Heart right ventricle (tissue), 16 donors: ENCODE measurements around the gene PACS2. TPM values are rescaled to one million over a fixed set of nuclear protein-coding genes. Genes with fewer than 3 reads are reported as not detected.

Experiments used
- ATAC-seq, 8 donors: fragments of 200-7000 bp; cut with Tn5 transposase; one replicate each; pipeline ENCODE4 v1.9.1; 2020; ENCODE audit warnings: mild to moderate bottlenecking in 8 of 8, moderate library complexity in 8 of 8, moderate number of reproducible peaks in 1 of 8
- DNase-seq, 2 donors: peaks; one replicate each; pipeline ENCODE4 v3.0.0-alpha.2; 2020
- H3K27ac ChIP-seq, 10 donors: fragments of 200-600 bp; sonication (generic) in 2 of 10; one replicate each; pipeline versions ENCODE4 v1.5.0 to v1.8.0; 2020 to 2022; ENCODE audit warnings: mild to moderate bottlenecking in 3 of 10
- H3K27me3 ChIP-seq, 7 donors: fragments of 200-600 bp; one replicate each; pipeline ENCODE4 v1.8.0; 2021 to 2022; ENCODE audit warnings: mild to moderate bottlenecking in 2 of 7
- H3K36me3 ChIP-seq, 9 donors: fragments of 200-600 bp; sonication (generic) in 1 of 9; one replicate each; pipeline versions ENCODE4 v1.5.0 to v1.8.0; 2020 to 2022; ENCODE audit warnings: mild to moderate bottlenecking in 2 of 9
- H3K4me1 ChIP-seq, 9 donors: fragments of 200-600 bp; sonication (generic) in 1 of 9; one replicate each; pipeline versions ENCODE4 v1.5.0 to v1.8.0; 2020 to 2022; ENCODE audit warnings: mild to moderate bottlenecking in 4 of 9
- H3K4me3 ChIP-seq, 10 donors: fragments of 200-600 bp; sonication (generic) in 2 of 10; one replicate each; pipeline versions ENCODE4 v1.5.0 to v1.8.0; 2020 to 2022; ENCODE audit warnings: mild to moderate bottlenecking in 7 of 10, moderate library complexity in 2 of 10
- H3K9me3 ChIP-seq, 11 donors: fragments of 200-600 bp in 10 of 11; sonication (generic) in 2 of 11; one replicate each; pipeline versions ENCODE4 v1.5.0 to v1.8.0; 2013 to 2022; ENCODE audit warnings: mild to moderate bottlenecking in 2 of 11, control low read depth in 1 of 11, moderate library complexity in 1 of 11
- CTCF ChIP-seq, 9 donors: fragments of 200-600 bp; sonication (generic) in 2 of 9; IDR thresholded peaks; one replicate each; pipeline versions ENCODE4 v1.5.0 to v1.8.0; 2021 to 2022; ENCODE audit warnings: antibody characterized with exemption in 9 of 9, mild to moderate bottlenecking in 5 of 9, moderate library complexity in 1 of 9
- WGBS, 2 donors: extraction: QIAGEN DNeasy Blood & Tissue Kit; methylation state at CpG; one replicate each; pipeline ENCODE4 v1.1.7; 2013; ENCODE audit warnings: inconsistent platforms in 1 of 2; 5-methylcytosine and 5-hydroxymethylcytosine counted together
- intact Hi-C, 10 donors: fragments of 100-400 bp; cut with DNase I; formaldehyde crosslinking; loops; one replicate each; pipeline versions ENCODE4 v1.11.1 to v1.14.2; 2022
- long read RNA-seq, 3 donors: library from polyadenylated mRNA; unstranded; transcript quantifications; one replicate each; pipeline ENCODE4 v2.0.0, GENCODE V29; 2020 to 2021
- polyA plus RNA-seq, 2 donors: library from polyadenylated mRNA; stranded (reverse); fragments of 200-250 nt; gene quantifications; one replicate each; pipeline ENCODE4 v1.2.3, GENCODE V29; 2013
- total RNA-seq, 10 donors: library from RNA; stranded (reverse); fragmentation: NEBNext Ultra II Directional in 3 of 10; extraction: Animal tissue kit (Norgen Biotek cat#: 25700) in 3 of 10; gene quantifications; one replicate each; pipeline versions ENCODE4 v1.2.1 to v1.2.4, GENCODE V29; 2021 to 2023
- donor health status: Arrhythmogenic right ventricular cardiomyopathy.
- donor health status: ischemic (EF 13 %, LVEDD 7.1; RV severe dilation, severe dysfunction).
- donor health status: healthy with polysubstance abuse.
- donor health status: DM: no; HTN: yes; CAD: no.
- donor health status: DM: no; HTN: no; CAD: no.
- donor health status: ischemic (EF 25% LVEDD 6.9; RV normal size, moderate dysfunction).
- donor health status: ischemic (EF 25% LVEDD 5.7; RV mildly dilated, moderate dysfunction).
- donor health status: healthy.
- donor health status: DM: yes; HTN: yes; CAD: no.
- donor health status: Ischemic cardiomyopathy.
- donor health status: ischemic (EF 35%, LVEDD 5.7; RV mildly dilated, moderate dysfunction).
- donor health status: nonischemic (EF 11% LVEDD 7.7; RV severe dilation, severe dysfunction).
- donor health status: DM: yes; HTN: yes; CAD: no.
- donor health status: PGD.
- donor health status: ischemic (EF 29% LVEDD 5.4; RV normal size, mild dysfunction).
- donor health status: nonischemic (EF 23%, LVEDD 6.1; RV moderate dilation, normal function).

The PACS2 gene
- total RNA-seq (10 to 100 TPM; 41.8 to 78.9 (median 54.6) TPM), polyA plus RNA-seq (100 to 1,000 TPM in 1 of 2 donors, 10 to 100 TPM in 1; 42.9 to 123 TPM)
- long read RNA-seq, donor 1, transcript PACS2-212 (9 exons, 1,876 nt) = minor isoform, 5 of 103 reads
- long read RNA-seq, donor 1, transcript PACS2-201 (24 exons, 3,708 nt) = major isoform, 29 of 103 reads
- long read RNA-seq, donor 1, partial matches to known transcripts = 46 of 103 reads
- long read RNA-seq, donor 1, other reads (novel, unspliced or antisense) = 21 of 103 reads
- long read RNA-seq, donor 2, transcript PACS2-201 (24 exons, 3,708 nt) = major isoform, 27 of 111 reads
- long read RNA-seq, donor 2, transcript PACS2-212 (9 exons, 1,876 nt) = minor isoform, 6 of 111 reads
- long read RNA-seq, donor 2, partial matches to known transcripts = 35 of 111 reads
- long read RNA-seq, donor 2, other reads (novel, unspliced or antisense) = 43 of 111 reads
- long read RNA-seq, donor 3, transcript PACS2-201 (24 exons, 3,708 nt) = major isoform, 39 of 133 reads
- long read RNA-seq, donor 3, partial matches to known transcripts = 57 of 133 reads
- long read RNA-seq, donor 3, other reads (novel, unspliced or antisense) = 37 of 133 reads

- H3K9me3 ChIP-seq = no peaks in the 10 kb centered on the region
- H3K27me3 ChIP-seq = no peaks in the 10 kb centered on the region
- H3K4me1 ChIP-seq = peaks cover 9 to 43% (median 35%) of the 10 kb centered on the region in 9 donors
- H3K4me3 ChIP-seq = peak within 1 kb of the TSS; percentile 60 to 99 (median 78)
- TF ChIP-seq CTCF (IDR thresholded peaks at IDR 0.05) = no peak
- ATAC-seq (peak; percentile 82 to 93 (median 88)), DNase-seq (peak; percentile 64 to 84)
- intact Hi-C loops = loop anchor here in 3 of 10 donors (2.0 to 5.0 kb wide), 2 partner anchors 14 to 38 kb away; partner anchors contain the start of gene BRF1 (in 2 of the 3)
- peak within 1 kb of the TSS; percentile 78 to 96 (median 94) for H3K27ac ChIP-seq
- no peaks in the 10 kb centered on the region for H3K36me3 ChIP-seq
- 0 to 1% methylated on average over 25 to 147 of the region's 163 CpGs for WGBS, 2 donors
Observed at GRCh38 chr14:105314287-105315200, at the start of gene PACS2. Gene PACS2 (plus strand): TSS chr14:105314748. CDS start chr14:105314919, 171 bp downstream.

DNA sequence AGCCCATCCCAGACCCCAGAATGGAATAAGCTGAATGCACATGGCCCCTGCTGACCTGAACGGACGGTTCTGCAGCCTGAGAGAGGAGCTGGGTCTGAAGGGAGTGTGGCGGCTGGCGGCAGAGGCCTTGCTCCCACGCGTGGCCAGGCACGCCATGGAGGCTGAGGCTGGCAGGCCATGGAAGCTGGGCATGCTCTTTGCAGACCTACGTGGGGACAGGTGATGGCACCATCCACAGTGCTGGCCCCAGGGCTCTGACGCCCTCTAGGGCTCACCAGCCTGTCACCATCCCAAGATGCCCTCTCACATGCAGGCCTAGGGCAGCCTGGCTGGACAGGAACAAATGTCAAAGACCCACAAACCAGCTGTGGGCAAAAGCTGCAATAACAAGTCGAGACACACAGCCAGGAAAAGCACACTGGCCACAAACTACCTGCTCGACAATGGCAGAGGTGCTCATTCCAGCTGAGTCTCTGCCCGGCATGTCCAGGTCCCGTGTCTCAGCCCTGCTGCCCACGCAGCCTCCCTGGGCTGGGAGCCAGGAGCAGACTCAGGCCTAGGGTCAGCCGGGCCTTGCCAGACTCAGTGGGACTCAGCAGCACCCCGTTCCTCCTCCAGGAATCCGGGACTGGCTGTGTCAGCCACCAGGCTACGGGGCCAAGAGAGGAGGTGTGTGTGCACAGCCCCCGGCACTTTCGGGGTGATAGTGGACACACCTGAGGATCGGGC is 46.6 kb upstream of the PACS2 start:
- Histone ChIP-seq H3K9me3 (no peaks in the 10 kb centered on the region), H3K4me1 (peaks cover 0 to 13% (median 0%) of the 10 kb centered on the region in 9 donors), H3K27ac (no peak overlapping the region), H3K36me3 (peaks cover 0 to 68% (median 4%) of the 10 kb centered on the region in 9 donors), H3K27me3 (no peaks in the 10 kb centered on the region), H3K4me3 (no peak overlapping the region)
- intact Hi-C loops = loop anchor here in 1 of 10 donors (10.0 kb wide), 2 partner anchors 53 to 87 kb away; no protein-coding TSS in a partner anchor
- WGBS, 2 donors = 86 to 87% methylated on average over 21 of the region's 21 CpGs
- peak in 4 of 9 donors; percentile 19 to 39 (median 30) for TF ChIP-seq CTCF (IDR thresholded peaks at IDR 0.05)
- peak in 7 of 8 donors; percentile 48 to 82 (median 69) for ATAC-seq
- no peak for DNase-seq

DNA sequence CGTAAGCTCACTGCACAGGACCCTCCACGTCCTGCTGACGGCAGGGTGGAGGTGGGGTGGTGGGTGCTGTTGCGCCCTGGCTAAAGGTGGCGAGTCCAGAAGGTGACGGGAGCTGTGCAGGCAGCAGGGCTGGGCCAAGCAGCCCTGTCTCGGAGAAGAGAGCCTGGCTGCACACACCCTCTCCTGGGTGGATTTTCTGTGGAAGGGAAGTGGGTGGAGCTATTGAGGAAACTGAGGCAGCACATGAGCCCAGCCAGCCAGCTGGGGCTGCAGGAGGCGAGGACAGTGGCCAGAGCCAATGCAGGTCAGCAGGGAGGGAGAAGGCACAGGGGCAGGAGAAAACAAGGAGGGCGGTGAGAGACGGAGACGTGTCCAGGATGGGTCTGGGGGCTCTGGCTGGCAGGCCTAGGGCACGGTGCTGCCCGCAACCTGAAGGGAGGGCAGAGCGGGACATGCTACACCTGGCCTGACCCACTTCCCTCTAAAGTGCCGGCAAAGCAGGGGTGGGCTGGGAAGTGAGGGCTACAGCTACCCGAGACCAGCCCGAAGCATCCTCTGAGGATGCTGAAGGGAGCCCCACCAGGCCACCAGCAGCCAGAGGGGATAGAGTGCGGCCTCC is 45.7 kb upstream of the PACS2 start:
- WGBS, 2 donors = 88 to 97% methylated on average over 18 of the region's 18 CpGs
- intact Hi-C loops = loop anchor here in 1 of 10 donors (10.0 kb wide), 2 partner anchors 54 to 86 kb away; no protein-coding TSS in a partner anchor
- DNase-seq (no peak), ATAC-seq (peak in 1 of 8 donors; percentile 35)
- H3K9me3 ChIP-seq = no peaks in the 10 kb centered on the region
- TF ChIP-seq CTCF (IDR thresholded peaks at IDR 0.05) = no peak
- H3K27ac ChIP-seq = no peak overlapping the region
- H3K27me3 ChIP-seq = no peaks in the 10 kb centered on the region
- H3K4me3 ChIP-seq = no peak overlapping the region
- peaks cover 0 to 62% (median 0%) of the 10 kb centered on the region in 9 donors for H3K36me3 ChIP-seq
- peaks cover 0 to 13% (median 0%) of the 10 kb centered on the region in 9 donors for H3K4me1 ChIP-seq
